ENCODE measurements around the gene GORASP2.

Gene GORASP2

GRCh38 chr2:171004833-171005232 lies 75.8 kb downstream of the GORASP2 start:
- DNase-seq = no peak

DNA sequence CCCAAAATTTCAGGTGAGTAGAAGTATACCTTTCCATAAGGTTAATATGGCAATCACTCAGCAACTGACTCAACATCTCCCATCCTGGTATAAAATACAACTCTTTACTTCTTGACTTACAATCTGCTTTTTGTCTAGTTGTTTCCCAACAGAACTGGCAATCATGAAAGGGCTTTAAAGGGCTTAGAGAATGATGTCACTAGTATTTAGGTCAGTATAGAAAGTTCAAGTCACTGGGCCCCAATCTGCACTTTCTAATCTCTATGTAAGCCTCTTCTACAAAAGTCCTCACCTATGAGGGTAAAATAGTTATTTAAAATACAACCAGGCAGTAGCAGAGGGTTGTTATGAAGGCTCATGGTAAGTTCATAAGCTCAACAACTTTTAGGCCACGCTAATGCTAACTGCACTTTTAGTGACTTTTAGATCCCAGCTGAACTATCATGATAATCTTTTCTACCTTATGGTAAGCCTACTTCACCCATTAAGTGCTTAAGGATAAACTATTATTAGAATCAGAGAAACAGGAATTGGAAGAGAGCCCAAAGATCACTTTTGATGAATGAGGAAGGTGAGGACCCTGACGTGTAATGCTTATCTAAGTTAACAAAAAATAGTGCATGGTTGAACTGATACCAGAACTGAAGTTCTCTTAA lies 79.6 kb downstream of the GORASP2 start:
- DNase-seq = no peak

DNA sequence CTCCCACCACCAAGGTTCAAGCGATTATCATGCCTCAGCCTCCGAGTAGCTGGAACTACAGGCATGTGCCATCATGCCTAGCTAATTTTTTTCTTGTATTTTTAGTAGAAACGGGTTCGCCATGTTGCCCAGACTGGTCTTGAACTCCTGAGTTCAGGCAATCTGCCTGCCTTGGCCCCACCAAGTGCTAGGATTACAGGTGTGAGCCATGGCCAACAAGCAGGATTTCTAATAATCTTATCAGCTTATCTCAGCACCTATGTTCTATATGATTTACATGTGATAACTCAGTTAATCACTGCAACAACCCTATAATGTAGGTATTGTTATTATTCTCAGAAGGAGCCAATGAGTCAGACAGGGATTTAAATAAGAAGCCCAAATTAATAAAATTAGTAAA lies 80.3 kb downstream of the GORASP2 start:
- no peak for DNase-seq

GRCh38 chr2:171013851-171014250 lies 84.8 kb downstream of the GORASP2 start:
- no peak for DNase-seq

DNA sequence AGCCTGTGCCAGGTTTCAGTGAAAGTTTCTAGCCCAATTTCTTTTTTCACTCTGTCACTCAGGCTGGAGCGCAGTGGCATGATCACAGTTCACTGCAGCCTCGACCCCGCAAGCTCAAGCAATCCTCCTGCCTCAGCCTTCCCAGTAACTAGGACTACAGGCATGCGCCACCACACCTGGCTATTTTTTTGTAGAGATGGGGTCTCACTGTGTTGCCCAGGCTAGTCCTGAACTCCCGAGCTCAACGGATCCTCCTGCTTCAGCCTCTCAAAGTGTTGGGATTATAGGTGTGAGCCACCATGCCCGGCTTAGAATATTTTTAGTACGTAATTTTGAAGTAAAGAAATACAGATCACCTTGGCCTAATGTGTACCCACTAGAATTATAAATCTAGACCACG lies 87.1 kb downstream of the GORASP2 start:
- DNase-seq = no peak
